Measurements from ENCODE around the gene ZNF532. TPM values are rescaled to one million over a fixed set of nuclear protein-coding genes. Genes with fewer than 3 reads are reported as not detected.
A peak's percentile ranks its signal among the peaks of the same experiment; 100 is the strongest.

ZNF532 gene
- total RNA-seq, 1 experiment from 2014 or later: 258 TPM

DNA sequence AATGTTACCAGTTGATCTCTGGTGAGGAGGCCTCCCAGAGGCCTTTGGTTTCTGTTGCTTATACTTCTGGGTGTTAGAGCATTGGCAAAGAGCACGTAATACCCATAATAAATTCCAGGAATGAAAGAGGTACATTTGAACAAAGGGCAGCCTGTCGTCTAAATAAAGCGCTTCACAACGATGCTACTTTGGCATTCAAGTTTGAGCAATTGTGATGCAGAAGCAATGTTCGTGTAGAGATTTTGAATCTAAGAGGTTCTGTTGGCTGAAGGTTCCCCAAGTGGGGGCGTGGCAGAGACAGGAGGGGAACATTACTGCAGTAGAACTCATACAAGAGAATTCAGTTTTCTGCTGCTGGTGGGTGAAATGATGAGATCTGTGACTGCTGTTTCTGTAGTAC is 27.8 kb downstream of the ZNF532 start:
- no peak overlapping the region for H2BK120ac ChIP-seq (ENCODE audit: low read depth, low read length, poor library complexity, severe bottlenecking)
- Mint-ChIP-seq H3K4me1 (peaks cover 52 to 57% of the 10 kb centered on the region in 2 experiments), H3K27me3 (ENCODE audit: low read depth) (no peaks in the 10 kb centered on the region), H3K36me3 (ENCODE audit: insufficient read depth in 1 of 3, low read depth in 3 of 3) (peaks cover 23 to 83% (median 68%) of the 10 kb centered on the region in 3 experiments; a peak in 6 of 7 replicates), H3K9me3 (no peaks in the 10 kb centered on the region), H3K4me3 (no peak overlapping the region), H3K27ac (peak overlapping the region; percentile 47 to 77 (median 76); a peak in 6 of 7 replicates)
- H3K4me2 ChIP-seq (ENCODE audit: insufficient read depth, insufficient read length, low read length): no peak overlapping the region
- no peak overlapping the region for H4K8ac ChIP-seq (replicated peaks; ENCODE audit: insufficient read length, low read depth, low read length)
- no peaks in the 10 kb centered on the region for H3K9me3 ChIP-seq (ENCODE audit: control insufficient read depth, low read depth, low read length)
- no peak overlapping the region for H4K5ac ChIP-seq (ENCODE audit: insufficient read length, low read depth, low read length)
- H4K20me1 ChIP-seq (ENCODE audit: control insufficient read depth, insufficient read depth, insufficient read length): no peaks in the 10 kb centered on the region
- H3K27ac ChIP-seq (ENCODE audit: insufficient read length, low read depth, low read length): no peak overlapping the region
- no peak overlapping the region for H3K56ac ChIP-seq (ENCODE audit: insufficient read length, low read depth, low read length)
- H3K27me3 ChIP-seq (ENCODE audit: insufficient read depth, low read length): no peaks in the 10 kb centered on the region
- no peak overlapping the region for H4K91ac ChIP-seq (ENCODE audit: insufficient read length, low read depth, low read length)
- no peak overlapping the region for H3T11ph ChIP-seq (ENCODE audit: low read length)
- DNase-seq: no peak
- H3K9ac ChIP-seq (ENCODE audit: extremely low read depth, insufficient read length, low read length): no peak overlapping the region
- TF ChIP-seq, protein P1, sequence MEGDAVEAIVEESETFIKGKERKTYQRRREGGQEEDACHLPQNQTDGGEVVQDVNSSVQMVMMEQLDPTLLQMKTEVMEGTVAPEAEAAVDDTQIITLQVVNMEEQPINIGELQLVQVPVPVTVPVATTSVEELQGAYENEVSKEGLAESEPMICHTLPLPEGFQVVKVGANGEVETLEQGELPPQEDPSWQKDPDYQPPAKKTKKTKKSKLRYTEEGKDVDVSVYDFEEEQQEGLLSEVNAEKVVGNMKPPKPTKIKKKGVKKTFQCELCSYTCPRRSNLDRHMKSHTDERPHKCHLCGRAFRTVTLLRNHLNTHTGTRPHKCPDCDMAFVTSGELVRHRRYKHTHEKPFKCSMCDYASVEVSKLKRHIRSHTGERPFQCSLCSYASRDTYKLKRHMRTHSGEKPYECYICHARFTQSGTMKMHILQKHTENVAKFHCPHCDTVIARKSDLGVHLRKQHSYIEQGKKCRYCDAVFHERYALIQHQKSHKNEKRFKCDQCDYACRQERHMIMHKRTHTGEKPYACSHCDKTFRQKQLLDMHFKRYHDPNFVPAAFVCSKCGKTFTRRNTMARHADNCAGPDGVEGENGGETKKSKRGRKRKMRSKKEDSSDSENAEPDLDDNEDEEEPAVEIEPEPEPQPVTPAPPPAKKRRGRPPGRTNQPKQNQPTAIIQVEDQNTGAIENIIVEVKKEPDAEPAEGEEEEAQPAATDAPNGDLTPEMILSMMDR (conservative IDR thresholded peaks at IDR 0.05): no peak
- no peak overlapping the region for H3K18ac ChIP-seq (ENCODE audit: insufficient read length, low read depth, low read length)
- no peak overlapping the region for H2BK5ac ChIP-seq (ENCODE audit: insufficient read length, low read length)
- H2AK5ac ChIP-seq (ENCODE audit: insufficient read length, low read length): no peak overlapping the region
- H3K23ac ChIP-seq (ENCODE audit: insufficient read length, low read depth, low read length): no peak overlapping the region
- peaks cover 54% of the 10 kb centered on the region for H3K79me2 ChIP-seq (ENCODE audit: insufficient read depth, low read length)
- H3K4ac ChIP-seq (ENCODE audit: low read depth, low read length): no peak overlapping the region
- no peak overlapping the region for H2AFZ ChIP-seq (ENCODE audit: low read length)
- peaks cover 9% of the 10 kb centered on the region; the same call in 1 of the 2 replicates for H3K4me1 ChIP-seq (ENCODE audit: insufficient read depth, low read length)
- no CpG with 5 or more reads among the region's 6 CpGs for WGBS (ENCODE audit: extremely low coverage, insufficient read length, low lambda C conversion rate)
- H2BK15ac ChIP-seq (ENCODE audit: low read depth, low read length): no peak overlapping the region
- H3K23me2 ChIP-seq (ENCODE audit: insufficient read length, low read depth, low read length, poor library complexity, severe bottlenecking): no peaks in the 10 kb centered on the region
- H3K14ac ChIP-seq (ENCODE audit: insufficient read depth, low read length): no peak overlapping the region
- H2BK12ac ChIP-seq (ENCODE audit: insufficient read length, low read depth, low read length): no peak overlapping the region
- H2BK20ac ChIP-seq (ENCODE audit: low read depth, low read length, poor library complexity, severe bottlenecking): no peak overlapping the region
- peaks cover 5% of the 10 kb centered on the region for H3K79me1 ChIP-seq (ENCODE audit: insufficient read depth, low read depth, low read length, poor library complexity, severe bottlenecking)

Measured in H9 (cell line).